ENCODE measurements around the gene NSMF. TPM values are rescaled to one million over a fixed set of nuclear protein-coding genes. Genes with fewer than 3 reads are reported as not detected.

Gene NSMF
- total and polyA plus RNA-seq, 2 donors (not counting 3 experiments of a cell fraction or from before 2014, with no cell fraction given), result 43.3 to 53.7 TPM

DNA sequence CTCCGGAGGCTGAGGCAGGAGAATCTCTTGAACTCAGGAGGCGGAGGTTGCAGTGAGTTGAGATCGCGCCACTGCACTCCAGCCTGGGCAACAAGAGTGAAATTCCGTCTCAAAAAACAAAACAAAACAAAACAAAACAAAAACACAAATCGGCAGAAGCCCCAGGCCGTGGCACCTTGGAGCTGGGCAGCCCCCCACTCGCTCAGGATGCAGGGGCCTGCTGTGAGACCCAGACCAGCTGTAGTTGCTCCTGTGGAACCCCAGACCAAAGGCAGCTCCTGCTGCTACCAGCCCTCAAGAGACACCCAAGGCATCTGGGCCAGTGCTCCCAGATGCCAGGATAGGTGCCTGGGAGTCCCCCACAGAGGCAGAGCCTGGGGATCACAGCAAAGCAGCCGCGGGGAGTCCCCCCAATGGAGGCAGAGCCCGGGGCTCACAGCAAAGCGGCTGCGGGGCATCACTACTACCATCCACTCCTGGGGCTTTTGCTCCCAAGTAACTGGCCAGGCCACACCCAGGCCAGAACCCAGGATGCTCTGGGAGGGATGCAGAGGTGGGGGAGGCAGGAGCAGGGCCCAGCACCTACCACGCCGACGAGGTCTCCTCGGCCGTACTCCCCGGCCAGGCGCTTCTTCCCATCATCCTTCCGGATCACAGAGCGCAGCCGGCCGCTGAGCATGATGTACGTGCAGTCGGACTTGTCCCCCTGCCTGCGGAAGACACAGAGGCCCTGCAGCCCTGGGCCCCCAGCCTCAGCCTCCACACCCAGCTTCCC lies 37.7 kb upstream of the NSMF start:
- no peak for TF ChIP-seq POLR2AphosphoS5 (IDR thresholded peaks at IDR 0.05; ENCODE audit: insufficient read depth, low read depth, low read length)
- no peak for TF ChIP-seq GATA2 (IDR thresholded peaks at IDR 0.05; ENCODE audit: insufficient read depth, insufficient read length, low read depth, low read length)
- no peak for TF ChIP-seq FOS (IDR thresholded peaks at IDR 0.05; ENCODE audit: borderline replicate concordance, insufficient read depth, low read length)
- TF ChIP-seq POLR2A (IDR thresholded peaks at IDR 0.05; ENCODE audit: low read depth, low read length), result no peak
- BruUV-seq (replicated peaks), result no TSS peak
- no peak overlapping the region for H3K27ac ChIP-seq (ENCODE audit: insufficient read depth, low read depth, low read length)
- ChIA-PET CTCF (interaction anchor here (1.8 kb wide), 1 partner anchor 38 kb away, joined by 6 read pairs; no protein-coding TSS in a partner anchor), POLR2A (no interaction called here)
- no peaks in the 10 kb centered on the region for H3K79me2 ChIP-seq (ENCODE audit: control insufficient read depth, insufficient read depth, low read length)
- no peaks in the 10 kb centered on the region for H3K9me3 ChIP-seq (replicated peaks; ENCODE audit: control insufficient read depth, insufficient read depth, low read length)
- H3K27me3 ChIP-seq (ENCODE audit: control insufficient read depth in 2 of 2, insufficient read depth in 2 of 2, low read length in 2 of 2), result no peaks in the 10 kb centered on the region
- no peak overlapping the region for H3K4me2 ChIP-seq (ENCODE audit: insufficient read depth, low read length)
- no peaks in the 10 kb centered on the region for H3K36me3 ChIP-seq (ENCODE audit: control insufficient read depth in 2 of 2, extremely low read depth in 1 of 2, insufficient read depth in 2 of 2, low read length in 2 of 2)
- DNase-seq (ENCODE audit: low read depth, low spot score) (no peak), FAIRE-seq (peak; percentile 12)
- H3K9me1 ChIP-seq (replicated peaks; ENCODE audit: control insufficient read depth, extremely low read depth, insufficient read depth, low read length), result no peaks in the 10 kb centered on the region
- H3K9ac ChIP-seq (replicated peaks; ENCODE audit: extremely low read depth, insufficient read depth, low read length), result no peak overlapping the region
- no peaks in the 10 kb centered on the region for H3K4me1 ChIP-seq (ENCODE audit: control insufficient read depth, extremely low read depth, insufficient read depth, low read length)
- no peaks in the 10 kb centered on the region for H4K20me1 ChIP-seq (replicated peaks; ENCODE audit: control insufficient read depth, extremely low read depth, insufficient read depth, low read length)
- dilution Hi-C loops (cut with MboI; ENCODE audit: extremely low pct_ligation_motif_present, low sequenced_read_pairs), result no loop called here
- H3K4me3 ChIP-seq (replicated peaks in 1 of 3; ENCODE audit: insufficient read depth in 1 of 3, low read depth in 1 of 3, low read length in 3 of 3), result no peak overlapping the region
- intact Hi-C loops (cut with micrococcal nuclease), result no loop called here
- no peak overlapping the region for H2AFZ ChIP-seq (ENCODE audit: low read depth, low read length)

- Histone ChIP-seq H3K4me3 (replicated peaks in 1 of 3; ENCODE audit: insufficient read depth in 1 of 3, low read depth in 1 of 3, low read length in 3 of 3) (no peak overlapping the region), H2AFZ (ENCODE audit: low read depth, low read length) (no peak overlapping the region), H3K4me2 (ENCODE audit: insufficient read depth, low read length) (no peak overlapping the region), H3K27ac (ENCODE audit: insufficient read depth, low read depth, low read length) (no peak overlapping the region), H3K9me3 (replicated peaks; ENCODE audit: control insufficient read depth, insufficient read depth, low read length) (no peaks in the 10 kb centered on the region), H3K36me3 (ENCODE audit: control insufficient read depth in 2 of 2, extremely low read depth in 1 of 2, insufficient read depth in 2 of 2, low read length in 2 of 2) (no peaks in the 10 kb centered on the region), H3K79me2 (ENCODE audit: control insufficient read depth, insufficient read depth, low read length) (no peaks in the 10 kb centered on the region), H4K20me1 (replicated peaks; ENCODE audit: control insufficient read depth, extremely low read depth, insufficient read depth, low read length) (no peaks in the 10 kb centered on the region), H3K9me1 (replicated peaks; ENCODE audit: control insufficient read depth, extremely low read depth, insufficient read depth, low read length) (no peaks in the 10 kb centered on the region), H3K27me3 (ENCODE audit: control insufficient read depth in 2 of 2, insufficient read depth in 2 of 2, low read length in 2 of 2) (no peaks in the 10 kb centered on the region), H3K4me1 (ENCODE audit: control insufficient read depth, extremely low read depth, insufficient read depth, low read length) (no peaks in the 10 kb centered on the region), H3K9ac (replicated peaks; ENCODE audit: extremely low read depth, insufficient read depth, low read length) (no peak overlapping the region)
- no TSS peak for BruUV-seq (replicated peaks)
- TF ChIP-seq JUN (IDR thresholded peaks at IDR 0.05; ENCODE audit: borderline replicate concordance, insufficient read depth, insufficient read length, low read depth) (no peak), EZH2 (IDR thresholded peaks at IDR 0.05; ENCODE audit: borderline replicate concordance, low read depth, low read length, severe bottlenecking) (no peak), POLR2A (IDR thresholded peaks at IDR 0.05; ENCODE audit: low read depth, low read length) (no peak), MYC (IDR thresholded peaks at IDR 0.05; ENCODE audit: low read depth, low read length) (no peak), POLR2AphosphoS5 (IDR thresholded peaks at IDR 0.05; ENCODE audit: insufficient read depth, low read depth, low read length) (no peak), FOS (IDR thresholded peaks at IDR 0.05; ENCODE audit: borderline replicate concordance, insufficient read depth, low read length) (no peak), CTCF (IDR thresholded peaks at IDR 0.05; ENCODE audit: extremely low read depth in 1 of 2, insufficient read depth in 1 of 2, low read depth in 1 of 2, low read length in 2 of 2) (no peak), GATA2 (IDR thresholded peaks at IDR 0.05; ENCODE audit: insufficient read depth, insufficient read length, low read depth, low read length) (no peak)
- TF ChIP-seq, protein P1, sequence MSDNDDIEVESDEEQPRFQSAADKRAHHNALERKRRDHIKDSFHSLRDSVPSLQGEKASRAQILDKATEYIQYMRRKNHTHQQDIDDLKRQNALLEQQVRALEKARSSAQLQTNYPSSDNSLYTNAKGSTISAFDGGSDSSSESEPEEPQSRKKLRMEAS (IDR thresholded peaks at IDR 0.05; ENCODE audit: insufficient read depth, insufficient read length), result no peak
- CTCF ChIA-PET, result interaction anchor here (1.1 kb wide), 1 partner anchor 10 kb away, joined by 3 read pairs; no protein-coding TSS in a partner anchor
- no peak for FAIRE-seq
- intact Hi-C loops (cut with micrococcal nuclease), result no loop called here
- DNase-seq (ENCODE audit: low read depth, low spot score), result no peak
- POLR2A ChIA-PET, result no interaction called here
- dilution Hi-C loops (cut with MboI; ENCODE audit: extremely low pct_ligation_motif_present, low sequenced_read_pairs), result no loop called here
Measured at GRCh38 chr9:137494550-137495351, 35.6 kb upstream of the NSMF start.
